H1 (cell line): ENCODE results near the gene INPPL1.

ENCODE experiments used
- EZH2 ChIP-seq: fragments of 200-600 bp; sonication (generic); IDR thresholded peaks from 2 replicates; pipeline ENCODE4 v1.7.1; 2012; ENCODE audit warnings: low read depth, mild to moderate bottlenecking, moderate library complexity, low read length, inconsistent platforms; ENCODE audit not compliant: severe bottlenecking
- POLR2A ChIP-seq, 2 experiments: IDR thresholded peaks; 1 replicate in 1 of 2; 2 replicates in 1 of 2; pipeline ENCODE4 v1.6.1; 2011; ENCODE audit warnings: low read depth in 2 of 2, low read length in 2 of 2, mild to moderate bottlenecking in 2 of 2; ENCODE audit errors: control extremely low read depth in 1 of 2
- SIN3A ChIP-seq, 2 experiments: IDR thresholded peaks in 1 of 2; conservative IDR thresholded peaks in 1 of 2; 2 replicates each; pipeline ENCODE4 v1.6.1; 2011 to 2012; ENCODE audit warnings: low read length in 2 of 2, improper control_type of control experiment in 1 of 2, low read depth in 1 of 2, mild to moderate bottlenecking in 1 of 2
- SUZ12 ChIP-seq: fragments of 200-600 bp; sonication (generic); IDR thresholded peaks from 2 replicates; pipeline ENCODE4 v1.6.1; 2012; ENCODE audit warnings: mild to moderate bottlenecking, inconsistent platforms, low read length, moderate library complexity, mixed read lengths
- TF ChIP-seq, protein P1 (sequence below): IDR thresholded peaks from 2 replicates; pipeline ENCODE4 v1.6.1; 2011; ENCODE audit warnings: low read length, improper control_type of control experiment
- TF ChIP-seq, protein P2 (sequence below), 3 experiments: IDR thresholded peaks; 1 replicate in 2 of 3; 2 replicates in 1 of 3; pipeline versions ENCODE4 v1.5.1 to v1.6.1; 2011; ENCODE audit warnings: low read length in 3 of 3, mild to moderate bottlenecking in 3 of 3, inconsistent platforms in 2 of 3, low read depth in 1 of 3, moderate library complexity in 1 of 3; ENCODE audit not compliant: insufficient read depth in 1 of 3; ENCODE audit errors: control extremely low read depth in 1 of 3
- TF ChIP-seq, protein P3 (sequence below): IDR thresholded peaks from 2 replicates; pipeline ENCODE4 v1.6.1; 2011; ENCODE audit warnings: low read depth, mild to moderate bottlenecking, low read length; ENCODE audit not compliant: insufficient read depth

DNA sequence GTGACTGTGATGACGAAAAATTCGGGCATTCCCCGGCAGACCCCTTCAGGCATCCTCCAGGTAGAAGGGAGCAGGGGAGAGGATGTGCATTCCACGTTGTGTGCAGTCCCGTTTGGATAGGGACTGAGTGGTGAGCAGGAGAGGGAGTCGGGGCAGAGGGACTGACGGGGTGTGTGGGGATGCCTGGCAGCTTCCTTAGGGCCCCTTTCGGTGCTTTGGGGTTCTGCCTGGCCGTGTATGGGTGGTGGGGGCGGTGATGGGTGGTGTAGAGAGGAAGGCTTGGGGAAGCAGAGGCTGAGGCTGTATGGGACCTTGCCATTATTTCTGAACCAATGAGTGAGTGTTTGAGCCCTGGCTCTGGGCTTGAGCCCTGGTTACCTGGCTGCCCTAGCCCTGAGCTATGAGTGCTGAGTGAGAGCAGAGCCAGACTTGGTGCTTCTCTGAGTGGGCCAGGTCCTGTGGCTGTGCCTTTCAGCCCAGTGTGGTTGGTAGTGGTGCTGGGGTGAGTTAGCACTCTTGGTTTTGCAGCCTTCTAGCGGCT lies 914 bp downstream of the INPPL1 start:
- TF ChIP-seq, protein P1, sequence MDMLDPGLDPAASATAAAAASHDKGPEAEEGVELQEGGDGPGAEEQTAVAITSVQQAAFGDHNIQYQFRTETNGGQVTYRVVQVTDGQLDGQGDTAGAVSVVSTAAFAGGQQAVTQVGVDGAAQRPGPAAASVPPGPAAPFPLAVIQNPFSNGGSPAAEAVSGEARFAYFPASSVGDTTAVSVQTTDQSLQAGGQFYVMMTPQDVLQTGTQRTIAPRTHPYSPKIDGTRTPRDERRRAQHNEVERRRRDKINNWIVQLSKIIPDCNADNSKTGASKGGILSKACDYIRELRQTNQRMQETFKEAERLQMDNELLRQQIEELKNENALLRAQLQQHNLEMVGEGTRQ, result no peak
- no peak for TF ChIP-seq SIN3A (conservative IDR thresholded peaks at IDR 0.05 in 1 of 2, IDR thresholded peaks at IDR 0.05 in 1 of 2; ENCODE audit: low read depth in 1 of 2, low read length in 2 of 2)
- TF ChIP-seq, protein P2, sequence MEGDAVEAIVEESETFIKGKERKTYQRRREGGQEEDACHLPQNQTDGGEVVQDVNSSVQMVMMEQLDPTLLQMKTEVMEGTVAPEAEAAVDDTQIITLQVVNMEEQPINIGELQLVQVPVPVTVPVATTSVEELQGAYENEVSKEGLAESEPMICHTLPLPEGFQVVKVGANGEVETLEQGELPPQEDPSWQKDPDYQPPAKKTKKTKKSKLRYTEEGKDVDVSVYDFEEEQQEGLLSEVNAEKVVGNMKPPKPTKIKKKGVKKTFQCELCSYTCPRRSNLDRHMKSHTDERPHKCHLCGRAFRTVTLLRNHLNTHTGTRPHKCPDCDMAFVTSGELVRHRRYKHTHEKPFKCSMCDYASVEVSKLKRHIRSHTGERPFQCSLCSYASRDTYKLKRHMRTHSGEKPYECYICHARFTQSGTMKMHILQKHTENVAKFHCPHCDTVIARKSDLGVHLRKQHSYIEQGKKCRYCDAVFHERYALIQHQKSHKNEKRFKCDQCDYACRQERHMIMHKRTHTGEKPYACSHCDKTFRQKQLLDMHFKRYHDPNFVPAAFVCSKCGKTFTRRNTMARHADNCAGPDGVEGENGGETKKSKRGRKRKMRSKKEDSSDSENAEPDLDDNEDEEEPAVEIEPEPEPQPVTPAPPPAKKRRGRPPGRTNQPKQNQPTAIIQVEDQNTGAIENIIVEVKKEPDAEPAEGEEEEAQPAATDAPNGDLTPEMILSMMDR (IDR thresholded peaks at IDR 0.05; ENCODE audit: control extremely low read depth in 1 of 3, insufficient read depth in 1 of 3, low read depth in 1 of 3, low read length in 3 of 3), result no peak
- TF ChIP-seq POLR2A (IDR thresholded peaks at IDR 0.05; ENCODE audit: control extremely low read depth in 1 of 2, low read depth in 2 of 2, low read length in 2 of 2), result no peak
- no peak for TF ChIP-seq EZH2
- TF ChIP-seq, protein P3, sequence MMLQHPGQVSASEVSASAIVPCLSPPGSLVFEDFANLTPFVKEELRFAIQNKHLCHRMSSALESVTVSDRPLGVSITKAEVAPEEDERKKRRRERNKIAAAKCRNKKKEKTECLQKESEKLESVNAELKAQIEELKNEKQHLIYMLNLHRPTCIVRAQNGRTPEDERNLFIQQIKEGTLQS, result no peak
- TF ChIP-seq SUZ12, result peak; percentile 22; the same call in 1 of the 2 replicates
